OCI-LY1 (cell line): Measurements from ENCODE around the gene SMIM21.

Experiments used
- H2AFZ ChIP-seq: fragments of 200-600 bp; sonication (generic), shearing (Covaris generic); 2 replicates; pipeline ENCODE4 v1.6.0; 2014; ENCODE audit warnings: antibody characterized with exemption, mild to moderate bottlenecking, low read length
- H3F3A ChIP-seq: fragments of 200-600 bp; sonication (generic), shearing (Covaris generic); 2 replicates; pipeline ENCODE4 v1.6.0; 2014; ENCODE audit warnings: mild to moderate bottlenecking, antibody characterized with exemption, low read length, moderate library complexity; ENCODE audit not compliant: insufficient read depth
- H3K27ac ChIP-seq: fragments of 200-600 bp; sonication (generic); 2 replicates; pipeline ENCODE4 v1.5.1; 2014; ENCODE audit warnings: low read length, mixed run types, mild to moderate bottlenecking, low read depth; ENCODE audit not compliant: poor library complexity, severe bottlenecking
- H3K27me3 ChIP-seq: fragments of 200-600 bp; sonication (generic); 2 replicates; pipeline ENCODE4 v1.6.0; 2014; ENCODE audit warnings: antibody characterized with exemption, mild to moderate bottlenecking, low read length, moderate library complexity; ENCODE audit not compliant: insufficient read depth
- H3K36me3 ChIP-seq: fragments of 200-600 bp; sonication (generic); 2 replicates; pipeline ENCODE4 v1.6.1; 2014; ENCODE audit warnings: mild to moderate bottlenecking, antibody characterized with exemption, low read length, moderate library complexity, mixed read lengths; ENCODE audit not compliant: insufficient read depth
- H3K4me1 ChIP-seq: fragments of 200-600 bp; sonication (generic); 2 replicates; pipeline ENCODE4 v1.5.1; 2014; ENCODE audit warnings: mild to moderate bottlenecking, low read length, moderate library complexity; ENCODE audit not compliant: insufficient read depth, severe bottlenecking
- H3K4me2 ChIP-seq: fragments of 200-600 bp; sonication (generic), shearing (Covaris generic); 2 replicates; pipeline ENCODE4 v1.6.1; 2014; ENCODE audit warnings: low read length
- H3K4me3 ChIP-seq: fragments of 200-600 bp; sonication (generic); 2 replicates; pipeline ENCODE4 v1.5.1; 2014; ENCODE audit warnings: low read length, low read depth, mild to moderate bottlenecking, mixed read lengths; ENCODE audit not compliant: poor library complexity, severe bottlenecking
- H3K79me2 ChIP-seq: fragments of 200-600 bp; shearing (Covaris generic); 2 replicates; pipeline ENCODE4 v1.6.1; 2016; ENCODE audit warnings: mixed run types, low read length, mixed read lengths; ENCODE audit not compliant: insufficient read depth
- H3K9ac ChIP-seq: fragments of 200-600 bp; sonication (generic), shearing (Covaris generic); 2 replicates; pipeline ENCODE4 v1.6.1; 2014; ENCODE audit warnings: mild to moderate bottlenecking, low read length, mixed read lengths
- H3K9me2 ChIP-seq: fragments of 200-600 bp; sonication (generic), shearing (Covaris generic); 2 replicates; pipeline ENCODE4 v1.6.1; 2014; ENCODE audit warnings: low read depth, mild to moderate bottlenecking, low read length, mixed read lengths
- H3K9me3 ChIP-seq: fragments of 200-600 bp; shearing (Covaris generic); 2 replicates; pipeline ENCODE4 v1.6.1; 2014; ENCODE audit warnings: low read length, mixed read lengths
- H4K20me1 ChIP-seq: fragments of 200-600 bp; sonication (generic), shearing (Covaris generic); 2 replicates; pipeline ENCODE4 v1.6.0; 2016; ENCODE audit warnings: mild to moderate bottlenecking, low read length; ENCODE audit not compliant: insufficient read depth
- EZH2 ChIP-seq: fragments of 200-600 bp; sonication (generic), shearing (Covaris generic); IDR thresholded peaks from 2 replicates; pipeline ENCODE4 v1.8.0; 2017; ENCODE audit warnings: borderline replicate concordance, mixed run types, mild to moderate bottlenecking, antibody characterized with exemption, low read length, moderate library complexity, mixed read lengths
- TF ChIP-seq, protein P1 (sequence below): fragments of 200-600 bp; sonication (generic), shearing (Covaris generic); IDR thresholded peaks from 2 replicates; pipeline ENCODE4 v1.5.1; 2017; ENCODE audit warnings: mild to moderate bottlenecking, antibody characterized with exemption, low read length, moderate library complexity, mixed read lengths

SMIM21 gene

DNA sequence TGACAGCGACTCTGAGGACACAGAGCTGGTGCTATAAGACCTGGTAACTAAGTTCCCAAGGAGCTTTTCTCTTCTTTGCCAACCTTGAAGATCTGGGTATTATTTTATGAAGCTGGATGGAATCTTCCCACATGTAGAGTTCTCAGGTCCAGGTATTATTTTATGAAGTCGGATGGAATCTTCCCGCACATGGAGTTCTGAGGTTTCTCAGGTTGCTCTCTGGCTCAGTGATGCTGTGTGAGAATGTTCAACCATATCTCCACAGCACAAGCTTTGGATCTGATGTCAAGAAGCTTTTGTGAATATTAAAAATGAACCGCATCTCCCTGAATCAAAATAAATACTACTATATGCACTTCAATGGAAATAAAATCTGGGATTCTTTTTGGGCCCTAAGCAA is at the start of gene SMIM21:
TSS of gene SMIM21 (minus strand) at position 101 of the 400 bp plus-strand sequence. CDS start 140 bp downstream, outside the sequence.
- TF ChIP-seq, protein P1, sequence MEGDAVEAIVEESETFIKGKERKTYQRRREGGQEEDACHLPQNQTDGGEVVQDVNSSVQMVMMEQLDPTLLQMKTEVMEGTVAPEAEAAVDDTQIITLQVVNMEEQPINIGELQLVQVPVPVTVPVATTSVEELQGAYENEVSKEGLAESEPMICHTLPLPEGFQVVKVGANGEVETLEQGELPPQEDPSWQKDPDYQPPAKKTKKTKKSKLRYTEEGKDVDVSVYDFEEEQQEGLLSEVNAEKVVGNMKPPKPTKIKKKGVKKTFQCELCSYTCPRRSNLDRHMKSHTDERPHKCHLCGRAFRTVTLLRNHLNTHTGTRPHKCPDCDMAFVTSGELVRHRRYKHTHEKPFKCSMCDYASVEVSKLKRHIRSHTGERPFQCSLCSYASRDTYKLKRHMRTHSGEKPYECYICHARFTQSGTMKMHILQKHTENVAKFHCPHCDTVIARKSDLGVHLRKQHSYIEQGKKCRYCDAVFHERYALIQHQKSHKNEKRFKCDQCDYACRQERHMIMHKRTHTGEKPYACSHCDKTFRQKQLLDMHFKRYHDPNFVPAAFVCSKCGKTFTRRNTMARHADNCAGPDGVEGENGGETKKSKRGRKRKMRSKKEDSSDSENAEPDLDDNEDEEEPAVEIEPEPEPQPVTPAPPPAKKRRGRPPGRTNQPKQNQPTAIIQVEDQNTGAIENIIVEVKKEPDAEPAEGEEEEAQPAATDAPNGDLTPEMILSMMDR = no peak
- TF ChIP-seq EZH2 = no peak
- no peaks in the 10 kb centered on the region for H3K9me2 ChIP-seq
- H2AFZ ChIP-seq = no peak within 1 kb of the TSS
- no peak within 1 kb of the TSS for H3K4me2 ChIP-seq
- no peak within 1 kb of the TSS for H3K27ac ChIP-seq
- H3K4me3 ChIP-seq = no peak within 1 kb of the TSS
- no peaks in the 10 kb centered on the region for H3K79me2 ChIP-seq
- no peaks in the 10 kb centered on the region for H3F3A ChIP-seq
- H3K36me3 ChIP-seq = no peaks in the 10 kb centered on the region
- no peaks in the 10 kb centered on the region for H3K9me3 ChIP-seq
- H3K27me3 ChIP-seq = no peaks in the 10 kb centered on the region
- no peaks in the 10 kb centered on the region for H3K4me1 ChIP-seq
- H3K9ac ChIP-seq = no peak within 1 kb of the TSS
- H4K20me1 ChIP-seq = no peaks in the 10 kb centered on the region

DNA sequence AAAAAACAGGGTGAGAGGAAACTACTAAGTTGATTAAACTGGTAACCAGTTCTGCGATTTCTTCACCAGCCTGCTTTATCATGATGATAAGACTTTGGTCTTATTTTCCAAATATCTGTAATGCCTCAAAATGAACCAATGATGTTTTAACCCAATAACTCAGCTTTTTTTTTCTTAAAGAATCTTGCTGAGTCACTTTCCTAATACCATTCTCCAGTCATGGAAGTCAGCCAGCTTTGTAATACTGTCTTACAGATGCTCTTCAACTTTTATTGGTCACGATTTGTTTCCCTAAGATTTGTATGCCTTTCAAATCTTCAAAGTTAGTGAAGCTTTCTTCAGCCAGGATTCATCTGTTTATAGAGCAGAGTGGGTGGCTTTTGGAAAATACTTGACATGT is 47.7 kb upstream of the SMIM21 start:
- H3K27me3 ChIP-seq = no peaks in the 10 kb centered on the region
- no peaks in the 10 kb centered on the region for H3K9me2 ChIP-seq
- H3K4me2 ChIP-seq = no peak overlapping the region
- H3K79me2 ChIP-seq = no peaks in the 10 kb centered on the region
- no peak overlapping the region for H3K27ac ChIP-seq
- H2AFZ ChIP-seq = no peak overlapping the region
- no peaks in the 10 kb centered on the region for H3K9me3 ChIP-seq
- H3K4me1 ChIP-seq = no peaks in the 10 kb centered on the region
- TF ChIP-seq, protein P1 = no peak
- no peak for TF ChIP-seq EZH2
- H4K20me1 ChIP-seq = no peaks in the 10 kb centered on the region
- H3F3A ChIP-seq = no peaks in the 10 kb centered on the region
- H3K9ac ChIP-seq = no peak overlapping the region
- H3K4me3 ChIP-seq = no peak overlapping the region
- no peaks in the 10 kb centered on the region for H3K36me3 ChIP-seq

DNA sequence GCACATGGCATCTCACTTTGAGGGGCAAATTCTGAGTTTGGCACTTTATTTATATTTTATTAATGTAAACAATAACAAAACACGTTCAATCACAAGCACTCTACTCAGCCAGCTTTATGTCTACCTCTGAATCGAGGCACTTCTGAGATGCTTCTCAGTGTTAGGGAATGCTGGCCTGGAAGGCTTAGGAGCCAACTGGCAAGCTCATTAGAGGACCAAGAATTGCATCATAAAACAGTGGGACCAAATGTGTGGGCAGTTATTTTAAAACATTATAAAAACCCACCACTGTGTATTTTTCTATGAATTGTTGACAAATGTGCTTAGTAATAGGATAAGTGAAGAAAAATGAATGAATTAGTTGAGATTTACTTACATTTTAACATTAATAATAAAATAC is 46.8 kb upstream of the SMIM21 start:
- H3K27ac ChIP-seq = no peak overlapping the region
- no peaks in the 10 kb centered on the region for H3K4me1 ChIP-seq
- no peaks in the 10 kb centered on the region for H3K27me3 ChIP-seq
- no peak overlapping the region for H3K4me3 ChIP-seq
- H3K9me2 ChIP-seq = no peaks in the 10 kb centered on the region
- no peaks in the 10 kb centered on the region for H4K20me1 ChIP-seq
- TF ChIP-seq, protein P1 = no peak
- TF ChIP-seq EZH2 = no peak
- H3K9me3 ChIP-seq = no peaks in the 10 kb centered on the region
- no peak overlapping the region for H3K9ac ChIP-seq
- no peaks in the 10 kb centered on the region for H3K36me3 ChIP-seq
- H3K79me2 ChIP-seq = no peaks in the 10 kb centered on the region
- no peak overlapping the region for H3K4me2 ChIP-seq
- H2AFZ ChIP-seq = no peak overlapping the region
- no peaks in the 10 kb centered on the region for H3F3A ChIP-seq
